HCT116 (cell line): ENCODE data around the gene RACK1. TPM values are rescaled to one million over a fixed set of nuclear protein-coding genes. Genes with fewer than 3 reads are reported as not detected.

Experiments
- ATAC-seq: fragments of 200-7000 bp; cut with Tn5 transposase; 2 replicates; pipeline ENCODE4 v1.9.1; 2020; ENCODE audit warnings: mild to moderate bottlenecking, moderate library complexity
- BruUV-seq: library from RNA; stranded (reverse); fragments of 400-500 nt; replicated peaks from 2 replicates; lab custom pipeline; 2021; lab: Mats Ljungman, UMichigan
- CTCF ChIA-PET: fragments of 300-600 bp; sonication (Branson Sonifier 250); formaldehyde crosslinking; loops from one replicate; lab custom pipeline; 2021; ENCODE audit warnings: antibody characterized with exemption; lab: Charles Lee
- POLR2A ChIA-PET: fragments of 300-600, 350-600 bp; sonication (Branson Sonifier 250); formaldehyde crosslinking; loops from one replicate; lab custom pipeline; 2021; ENCODE audit warnings: antibody characterized with exemption; lab: Charles Lee
- RAD21 ChIA-PET, 2 experiments: fragments of 300-600 bp; sonication (Branson Sonifier 250); formaldehyde crosslinking; loops; one replicate each; lab custom pipeline; 2023; ENCODE audit warnings: low total read pairs in 2 of 2; ENCODE audit not compliant: uncharacterized antibody in 2 of 2, unreplicated experiment in 2 of 2, low non-redundant PET in 1 of 2; lab: Charles Lee
- DNase-seq: peaks from one replicate; pipeline ENCODE4 v3.0.0-alpha.2; 2010; ENCODE audit warnings: low read depth, low spot score
- H2AFZ ChIP-seq: fragments of 200-600 bp; shearing (Covaris generic), sonication (generic); 2 replicates; pipeline ENCODE4 v1.6.1; 2017; ENCODE audit warnings: low read depth, mixed run types, mixed read lengths, antibody characterized with exemption, low read length; ENCODE audit not compliant: poor library complexity, severe bottlenecking
- H3K27ac ChIP-seq: 2 replicates; pipeline ENCODE4 v1.5.1; 2012; ENCODE audit warnings: low read depth, low read length
- H3K27me3 ChIP-seq: fragments of 200-600 bp; sonication (generic); 2 replicates; pipeline ENCODE4 v1.6.1; 2016; ENCODE audit warnings: mixed run types, low read length, mixed read lengths; ENCODE audit not compliant: insufficient read depth
- H3K36me3 ChIP-seq, 2 experiments: fragments of 200-500 bp in 1 of 2; fragments of 200-600 bp in 1 of 2; sonication (Bioruptor generic) in 1 of 2; sonication (generic) in 1 of 2; 2 replicates each; pipeline versions ENCODE4 v1.5.1 to v1.6.1; 2014 to 2016; ENCODE audit warnings: low read length in 2 of 2, inconsistent platforms in 1 of 2, mixed read lengths in 1 of 2, mixed run types in 1 of 2; ENCODE audit not compliant: insufficient read depth in 2 of 2, control insufficient read depth in 1 of 2
- H3K4me1 ChIP-seq, 2 experiments: fragments of 200-600 bp in 1 of 2; sonication (generic) in 1 of 2; 2 replicates each; pipeline versions ENCODE4 v1.5.1 to v1.6.1; 2012 to 2017; ENCODE audit warnings: low read length in 2 of 2, inconsistent platforms in 1 of 2, mild to moderate bottlenecking in 1 of 2, mixed read lengths in 1 of 2, mixed run types in 1 of 2, moderate library complexity in 1 of 2; ENCODE audit not compliant: insufficient read depth in 2 of 2, control insufficient read depth in 1 of 2
- H3K4me2 ChIP-seq: fragments of 200-600 bp; sonication (generic); 2 replicates; pipeline ENCODE4 v1.6.1; 2017; ENCODE audit warnings: mixed run types, low read length, mixed read lengths
- H3K4me3 ChIP-seq, 2 experiments: fragments of 200-600 bp in 1 of 2; sonication (generic) in 1 of 2; replicated peaks in 1 of 2; 2 replicates each; pipeline ENCODE4 v1.5.1; 2011 to 2016; ENCODE audit warnings: low read length in 2 of 2, control low read depth in 1 of 2, low read depth in 1 of 2, mild to moderate bottlenecking in 1 of 2, mixed read lengths in 1 of 2, mixed run types in 1 of 2
- H3K79me2 ChIP-seq: fragments of 200-600 bp; sonication (generic); 2 replicates; pipeline ENCODE4 v1.6.1; 2017; ENCODE audit warnings: mild to moderate bottlenecking, mixed run types, low read length, moderate library complexity, mixed read lengths; ENCODE audit not compliant: insufficient read depth
- H3K9ac ChIP-seq: fragments of 200-600 bp; sonication (generic); 2 replicates; pipeline ENCODE4 v1.6.1; 2016; ENCODE audit warnings: low read length, mixed read lengths
- H3K9me2 ChIP-seq: fragments of 200-600 bp; sonication (generic), shearing (Covaris generic); 2 replicates; pipeline ENCODE4 v1.6.1; 2017; ENCODE audit warnings: mixed run types, mild to moderate bottlenecking, moderate library complexity; ENCODE audit not compliant: insufficient read depth
- H3K9me3 ChIP-seq, 2 experiments: fragments of 200-500 bp in 1 of 2; fragments of 200-600 bp in 1 of 2; sonication (Bioruptor generic) in 1 of 2; sonication (generic) in 1 of 2; 2 replicates each; pipeline ENCODE4 v1.6.1; 2014 to 2017; ENCODE audit warnings: low read length in 2 of 2, mixed read lengths in 2 of 2, inconsistent platforms in 1 of 2, low read depth in 1 of 2, mild to moderate bottlenecking in 1 of 2, mixed run types in 1 of 2, moderate library complexity in 1 of 2; ENCODE audit not compliant: control insufficient read depth in 1 of 2, insufficient read depth in 1 of 2
- H4K20me1 ChIP-seq: fragments of 200-600 bp; sonication (generic), shearing (Covaris generic); 2 replicates; pipeline ENCODE4 v1.6.1; 2017; ENCODE audit warnings: mixed run types, mild to moderate bottlenecking, moderate library complexity; ENCODE audit not compliant: insufficient read depth
- CBX3 ChIP-seq: IDR thresholded peaks from 2 replicates; pipeline ENCODE4 v1.6.1; 2012; ENCODE audit warnings: low read depth
- CEBPB ChIP-seq: IDR thresholded peaks from 2 replicates; pipeline ENCODE4 v1.6.1; 2012; ENCODE audit warnings: low read depth
- EGR1 ChIP-seq: IDR thresholded peaks from 2 replicates; pipeline ENCODE4 v1.6.1; 2012; ENCODE audit warnings: low read depth
- ELF1 ChIP-seq: IDR thresholded peaks from 2 replicates; pipeline ENCODE4 v1.6.1; 2012; ENCODE audit warnings: low read depth, borderline replicate concordance
- EZH2phosphoT487 ChIP-seq: fragments of 200-600 bp; IDR thresholded peaks from 2 replicates; pipeline ENCODE4 v1.6.1; 2018; ENCODE audit warnings: antibody characterized with exemption, borderline replicate concordance
- FOSL1 ChIP-seq: IDR thresholded peaks from 2 replicates; pipeline ENCODE4 v1.6.1; 2012; ENCODE audit warnings: low read depth
- JUND ChIP-seq: IDR thresholded peaks from 2 replicates; pipeline ENCODE4 v1.6.1; 2012
- POLR2AphosphoS5 ChIP-seq: IDR thresholded peaks from 2 replicates; pipeline ENCODE4 v1.6.1; 2011; ENCODE audit warnings: mild to moderate bottlenecking, low read depth, low read length, moderate library complexity
- SIN3A ChIP-seq: IDR thresholded peaks from 2 replicates; pipeline ENCODE4 v1.6.1; 2012; ENCODE audit warnings: low read depth
- SP1 ChIP-seq: IDR thresholded peaks from 2 replicates; pipeline ENCODE4 v1.6.1; 2012; ENCODE audit warnings: low read depth
- YY1 ChIP-seq: IDR thresholded peaks from 2 replicates; pipeline ENCODE4 v1.6.1; 2011; ENCODE audit warnings: low read length, low read depth, moderate library complexity, mild to moderate bottlenecking; ENCODE audit not compliant: insufficient replicate concordance; ENCODE audit errors: extremely low read depth
- ZNF274 ChIP-seq: fragments of 200-500 bp; sonication (Bioruptor generic); IDR thresholded peaks from 2 replicates; pipeline ENCODE4 v1.6.1; 2014; ENCODE audit warnings: mild to moderate bottlenecking, low read depth, low read length, inconsistent platforms
- intact Hi-C: fragments of 100-400 bp; cut with micrococcal nuclease; formaldehyde crosslinking; loops from 2 replicates; pipeline ENCODE4 v1.10.0; 2022
- total RNA-seq: library from RNA; stranded (reverse); gene quantifications from one replicate; pipeline ENCODE4 v1.2.1, GENCODE V29; 2021; ENCODE audit not compliant: unreplicated experiment
- TF ChIP-seq, protein P1 (sequence below): IDR thresholded peaks from 2 replicates; pipeline ENCODE4 v1.6.1; 2011; ENCODE audit warnings: mild to moderate bottlenecking, low read length, moderate library complexity; ENCODE audit not compliant: insufficient replicate concordance; ENCODE audit errors: extremely low read depth
- TF ChIP-seq, protein P2 (sequence below): IDR thresholded peaks from 2 replicates; pipeline ENCODE4 v1.6.1; 2012
- TF ChIP-seq, protein P3 (sequence below): IDR thresholded peaks from 2 replicates; pipeline ENCODE4 v1.6.1; 2012; ENCODE audit warnings: low read depth

The RACK1 gene
- total RNA-seq, 1 experiment from 2014 or later = 2,432 TPM

DNA sequence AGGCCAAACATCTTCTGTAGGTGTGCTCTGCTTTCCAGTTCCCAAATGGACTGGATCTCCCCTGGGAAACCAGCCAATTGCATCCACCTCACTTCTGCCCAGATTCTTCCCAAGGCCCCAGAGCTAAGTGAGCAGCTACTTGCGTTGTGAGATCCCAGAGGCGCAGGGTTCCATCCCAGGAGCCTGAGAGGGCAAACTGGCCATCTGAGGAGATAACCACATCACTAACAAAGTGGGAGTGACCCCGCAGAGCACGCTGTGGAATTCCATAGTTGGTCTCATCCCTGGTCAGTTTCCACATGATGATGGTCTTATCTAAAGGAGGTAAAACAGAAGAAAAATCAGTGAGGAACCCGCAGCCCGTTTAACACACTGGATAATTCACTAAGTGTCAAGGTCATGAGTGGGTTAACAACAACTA lies 1.7 kb downstream of the RACK1 start:
- CTCF ChIA-PET = no interaction called here
- no peak for ATAC-seq
- BruUV-seq = no TSS peak

More for the DNA sequence above, 1.7 kb downstream of the RACK1 start:
- TF ChIP-seq, protein P1, sequence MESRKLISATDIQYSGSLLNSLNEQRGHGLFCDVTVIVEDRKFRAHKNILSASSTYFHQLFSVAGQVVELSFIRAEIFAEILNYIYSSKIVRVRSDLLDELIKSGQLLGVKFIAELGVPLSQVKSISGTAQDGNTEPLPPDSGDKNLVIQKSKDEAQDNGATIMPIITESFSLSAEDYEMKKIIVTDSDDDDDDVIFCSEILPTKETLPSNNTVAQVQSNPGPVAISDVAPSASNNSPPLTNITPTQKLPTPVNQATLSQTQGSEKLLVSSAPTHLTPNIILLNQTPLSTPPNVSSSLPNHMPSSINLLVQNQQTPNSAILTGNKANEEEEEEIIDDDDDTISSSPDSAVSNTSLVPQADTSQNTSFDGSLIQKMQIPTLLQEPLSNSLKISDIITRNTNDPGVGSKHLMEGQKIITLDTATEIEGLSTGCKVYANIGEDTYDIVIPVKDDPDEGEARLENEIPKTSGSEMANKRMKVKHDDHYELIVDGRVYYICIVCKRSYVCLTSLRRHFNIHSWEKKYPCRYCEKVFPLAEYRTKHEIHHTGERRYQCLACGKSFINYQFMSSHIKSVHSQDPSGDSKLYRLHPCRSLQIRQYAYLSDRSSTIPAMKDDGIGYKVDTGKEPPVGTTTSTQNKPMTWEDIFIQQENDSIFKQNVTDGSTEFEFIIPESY = no peak
- TF ChIP-seq ELF1 (no peak), JUND (no peak), FOSL1 (no peak), YY1 (no peak), EGR1 (no peak), ZNF274 (no peak), CBX3 (no peak), EZH2phosphoT487 (no peak), SP1 (no peak), SIN3A (no peak), CEBPB (no peak), POLR2AphosphoS5 (no peak)
- TF ChIP-seq, protein P2, sequence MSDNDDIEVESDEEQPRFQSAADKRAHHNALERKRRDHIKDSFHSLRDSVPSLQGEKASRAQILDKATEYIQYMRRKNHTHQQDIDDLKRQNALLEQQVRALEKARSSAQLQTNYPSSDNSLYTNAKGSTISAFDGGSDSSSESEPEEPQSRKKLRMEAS = no peak
- TF ChIP-seq, protein P3, sequence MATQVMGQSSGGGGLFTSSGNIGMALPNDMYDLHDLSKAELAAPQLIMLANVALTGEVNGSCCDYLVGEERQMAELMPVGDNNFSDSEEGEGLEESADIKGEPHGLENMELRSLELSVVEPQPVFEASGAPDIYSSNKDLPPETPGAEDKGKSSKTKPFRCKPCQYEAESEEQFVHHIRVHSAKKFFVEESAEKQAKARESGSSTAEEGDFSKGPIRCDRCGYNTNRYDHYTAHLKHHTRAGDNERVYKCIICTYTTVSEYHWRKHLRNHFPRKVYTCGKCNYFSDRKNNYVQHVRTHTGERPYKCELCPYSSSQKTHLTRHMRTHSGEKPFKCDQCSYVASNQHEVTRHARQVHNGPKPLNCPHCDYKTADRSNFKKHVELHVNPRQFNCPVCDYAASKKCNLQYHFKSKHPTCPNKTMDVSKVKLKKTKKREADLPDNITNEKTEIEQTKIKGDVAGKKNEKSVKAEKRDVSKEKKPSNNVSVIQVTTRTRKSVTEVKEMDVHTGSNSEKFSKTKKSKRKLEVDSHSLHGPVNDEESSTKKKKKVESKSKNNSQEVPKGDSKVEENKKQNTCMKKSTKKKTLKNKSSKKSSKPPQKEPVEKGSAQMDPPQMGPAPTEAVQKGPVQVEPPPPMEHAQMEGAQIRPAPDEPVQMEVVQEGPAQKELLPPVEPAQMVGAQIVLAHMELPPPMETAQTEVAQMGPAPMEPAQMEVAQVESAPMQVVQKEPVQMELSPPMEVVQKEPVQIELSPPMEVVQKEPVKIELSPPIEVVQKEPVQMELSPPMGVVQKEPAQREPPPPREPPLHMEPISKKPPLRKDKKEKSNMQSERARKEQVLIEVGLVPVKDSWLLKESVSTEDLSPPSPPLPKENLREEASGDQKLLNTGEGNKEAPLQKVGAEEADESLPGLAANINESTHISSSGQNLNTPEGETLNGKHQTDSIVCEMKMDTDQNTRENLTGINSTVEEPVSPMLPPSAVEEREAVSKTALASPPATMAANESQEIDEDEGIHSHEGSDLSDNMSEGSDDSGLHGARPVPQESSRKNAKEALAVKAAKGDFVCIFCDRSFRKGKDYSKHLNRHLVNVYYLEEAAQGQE = no peak
- H3K36me3 ChIP-seq = peaks cover 41 to 62% of the 10 kb centered on the region in 2 experiments
- peak overlapping the region; percentile 96 for H3K27ac ChIP-seq
- peak overlapping the region; percentile 88 to 92 for H3K4me3 ChIP-seq
- intact Hi-C loops = no loop called here
- H3K4me1 ChIP-seq = peaks cover 18 to 35% of the 10 kb centered on the region in 2 experiments
- DNase-seq = no peak
- H3K9me3 ChIP-seq = no peaks in the 10 kb centered on the region
- ChIA-PET RAD21 (no interaction called here), POLR2A (interaction anchor here (1.6 kb wide), 1 partner anchor 19 kb away, joined by 7 read pairs; the partner anchor contains the start of gene TRIM41)
- H3K9ac ChIP-seq = peak overlapping the region; percentile 93
- H2AFZ ChIP-seq = no peak overlapping the region
- H3K27me3 ChIP-seq = no peaks in the 10 kb centered on the region
- no peaks in the 10 kb centered on the region for H3K9me2 ChIP-seq
- peak overlapping the region; percentile 98 for H3K4me2 ChIP-seq
- H4K20me1 ChIP-seq = peaks cover 39% of the 10 kb centered on the region; the same call in 1 of the 2 replicates
- peaks cover 90% of the 10 kb centered on the region for H3K79me2 ChIP-seq
